ENCODE data around the gene RBKS.
"Not testable (repeated sequence)": the region's sequence is repeated elsewhere in the genome, so short reads cannot be mapped to it uniquely, and the experiment has no call there.

Gene RBKS

GRCh38 chr2:27766287-27766661 is 123.9 kb downstream of the RBKS start:
- H3K27ac ChIP-seq = peak overlapping the region; percentile 31 to 48

GRCh38 chr2:27765621-27766286 is 124.4 kb downstream of the RBKS start:
- DNase-seq = peak; percentile 38 to 74
- Histone ChIP-seq H3K9me3 (no peaks in the 10 kb centered on the region), H3K36me3 (no peaks in the 10 kb centered on the region), H3K27ac (peak overlapping the region; percentile 31 to 48), H3K27me3 (no peaks in the 10 kb centered on the region), H3K4me1 (peaks cover 0 to 30% (median 10%) of the 10 kb centered on the region in 4 donors), H3K4me3 (peak overlapping the region; percentile 37 to 47)
- no peak for TF ChIP-seq CTCF (IDR thresholded peaks at IDR 0.05)
- intact Hi-C loops (cut with DNase I; ENCODE audit: low total_unique reads) = no loop called here

More at GRCh38 chr2:27766287-27766661, 123.9 kb downstream of the RBKS start:
- Histone ChIP-seq H3K9me3 (no peaks in the 10 kb centered on the region), H3K4me3 (peak overlapping the region; percentile 37 to 47), H3K4me1 (peaks cover 0 to 30% (median 11%) of the 10 kb centered on the region in 4 donors), H3K27me3 (no peaks in the 10 kb centered on the region), H3K36me3 (no peaks in the 10 kb centered on the region)
- TF ChIP-seq CTCF (IDR thresholded peaks at IDR 0.05) = no peak
- no peak for DNase-seq
- intact Hi-C loops (cut with DNase I; ENCODE audit: low total_unique reads) = no loop called here

GRCh38 chr2:27764526-27764925 is 125.7 kb downstream of the RBKS start:
- intact Hi-C loops (cut with DNase I; ENCODE audit: low total_unique reads); H3K36me3 ChIP-seq; H3K9me3 ChIP-seq; H3K27me3 ChIP-seq; H3K27ac ChIP-seq; DNase-seq; H3K4me3 ChIP-seq: not testable (repeated sequence)
- H3K4me1 ChIP-seq = peaks cover 0 to 30% (median 10%) of the 10 kb centered on the region in 4 donors

GRCh38 chr2:27763907-27764267 is 126.3 kb downstream of the RBKS start:
- Histone ChIP-seq H3K4me1 (peaks cover 0 to 30% (median 10%) of the 10 kb centered on the region in 4 donors), H3K4me3 (no peak overlapping the region), H3K27me3 (no peaks in the 10 kb centered on the region), H3K36me3 (no peaks in the 10 kb centered on the region), H3K9me3 (no peaks in the 10 kb centered on the region), H3K27ac (no peak overlapping the region)
- TF ChIP-seq CTCF (IDR thresholded peaks at IDR 0.05) = no peak
- intact Hi-C loops (cut with DNase I; ENCODE audit: low total_unique reads) = no loop called here
- no peak for DNase-seq

- H3K27me3 ChIP-seq = no peaks in the 10 kb centered on the region
- no peaks in the 10 kb centered on the region for H3K36me3 ChIP-seq
- peaks cover 0 to 30% (median 10%) of the 10 kb centered on the region in 4 donors for H3K4me1 ChIP-seq
- no peak overlapping the region for H3K4me3 ChIP-seq
- H3K27ac ChIP-seq = peak overlapping the region in 1 of 2 donors; percentile 33
- intact Hi-C loops (cut with DNase I; ENCODE audit: low total_unique reads) = no loop called here
- no peaks in the 10 kb centered on the region for H3K9me3 ChIP-seq
- DNase-seq = no peak
- no peak for TF ChIP-seq CTCF (IDR thresholded peaks at IDR 0.05)
Observed at GRCh38 chr2:27762951-27763906, 127.0 kb downstream of the RBKS start.

Measured in tibial artery (tissue), 4 donors.